GM19324 (cell line): ENCODE results near the gene SMARCD1.

ENCODE experiments used
- ATAC-seq: cut with Tn5 transposase; IDR thresholded peaks from one replicate; pipeline ENCODE4 v1.9.1; 2021; ENCODE audit warnings: mild to moderate bottlenecking, moderate library complexity; ENCODE audit not compliant: unreplicated experiment, low FRiP score

SMARCD1 gene

GRCh38 chr12:50056639-50056976, 28.5 kb upstream of the SMARCD1 start:
- no peak for ATAC-seq

- ATAC-seq = no peak
These were observed 27.9 kb upstream of the SMARCD1 start, which contains the start of gene ASIC1 for GRCh38 chr12:50057000-50057841. Gene ASIC1, plus strand, starts transcription at chr12:50057596. Its CDS starts 1,171 bp downstream, at chr12:50058767.

DNA sequence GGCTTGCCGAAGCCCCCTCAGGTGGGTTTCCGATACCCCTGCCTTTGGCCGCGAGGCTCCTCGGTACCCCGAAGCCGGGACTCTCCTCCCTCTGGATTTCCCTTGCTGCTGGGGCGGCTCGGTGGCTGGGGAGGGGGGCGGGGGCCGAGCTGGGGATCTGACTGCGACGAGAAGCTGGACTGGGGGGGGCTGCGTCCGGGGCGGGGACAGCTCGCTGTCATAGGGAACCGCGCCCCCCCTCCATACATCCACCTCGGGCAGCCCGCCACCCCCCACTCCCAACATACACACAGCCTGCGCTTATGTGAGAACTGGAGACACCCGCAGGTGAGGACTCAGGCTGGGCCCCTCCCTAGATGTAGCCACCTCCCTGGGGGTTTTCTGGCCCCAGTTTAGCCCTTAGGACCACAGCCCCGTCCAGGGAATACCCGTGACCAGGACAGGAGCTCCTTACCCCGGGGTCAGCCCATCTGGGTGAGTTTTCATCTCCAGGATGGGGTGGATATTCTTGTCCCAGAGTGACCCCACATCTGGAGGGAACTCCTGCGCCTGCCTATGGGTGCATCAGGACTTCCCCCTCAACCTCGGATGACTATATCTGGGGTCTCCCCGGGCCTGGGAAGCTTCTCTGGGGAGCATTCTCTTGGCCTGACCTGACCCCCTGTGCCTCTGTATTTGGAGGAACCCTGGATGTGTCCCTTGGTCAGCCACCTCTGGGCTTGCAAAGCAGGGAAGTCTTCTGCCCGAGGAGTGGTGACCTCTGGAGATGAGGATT, 27.1 kb upstream of the SMARCD1 start:
- no peak for ATAC-seq

DNA sequence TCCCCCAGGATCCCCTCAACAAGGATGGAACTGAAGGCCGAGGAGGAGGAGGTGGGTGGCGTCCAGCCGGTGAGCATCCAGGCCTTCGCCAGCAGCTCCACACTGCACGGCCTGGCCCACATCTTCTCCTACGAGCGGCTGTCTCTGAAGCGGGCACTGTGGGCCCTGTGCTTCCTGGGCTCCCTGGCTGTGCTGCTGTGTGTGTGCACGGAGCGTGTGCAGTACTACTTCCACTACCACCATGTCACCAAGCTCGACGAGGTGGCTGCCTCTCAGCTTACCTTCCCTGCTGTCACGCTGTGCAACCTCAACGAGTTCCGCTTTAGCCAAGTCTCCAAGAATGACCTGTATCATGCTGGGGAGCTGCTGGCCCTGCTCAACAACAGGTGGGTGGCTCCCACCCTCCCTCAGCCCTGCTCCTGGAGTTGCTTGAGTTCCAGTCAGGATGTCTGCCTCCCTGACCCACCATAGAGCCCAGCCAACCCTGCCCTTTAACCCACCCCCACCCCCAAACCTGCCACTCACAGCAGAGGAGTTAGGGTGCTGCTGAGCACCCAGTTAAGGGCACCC, 26.3 kb upstream of the SMARCD1 start:
- no peak for ATAC-seq

- ATAC-seq = no peak
These were observed 25.6 kb upstream of the SMARCD1 start for GRCh38 chr12:50059440-50060119.

DNA sequence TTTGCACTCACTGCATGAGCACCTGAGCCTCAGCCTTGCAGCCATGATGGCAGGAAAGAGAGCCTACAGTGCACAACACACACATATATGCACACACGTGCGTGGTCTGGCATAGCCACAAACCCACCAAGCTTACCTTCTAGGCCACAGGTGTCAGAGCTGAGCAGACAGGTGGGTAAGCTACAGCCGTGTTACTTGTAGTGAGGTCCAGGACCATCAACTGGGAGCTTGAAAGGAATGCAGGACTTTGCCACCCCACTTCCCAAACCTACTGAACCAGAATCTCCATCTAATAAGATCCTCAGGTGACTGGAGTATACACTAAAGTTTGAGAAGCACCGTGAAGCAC, 25.0 kb upstream of the SMARCD1 start:
- ATAC-seq = no peak

GRCh38 chr12:50061171-50061570, 24.0 kb upstream of the SMARCD1 start:
- ATAC-seq = no peak

- no peak for ATAC-seq
These were observed 23.0 kb upstream of the SMARCD1 start for GRCh38 chr12:50061946-50062686.

DNA sequence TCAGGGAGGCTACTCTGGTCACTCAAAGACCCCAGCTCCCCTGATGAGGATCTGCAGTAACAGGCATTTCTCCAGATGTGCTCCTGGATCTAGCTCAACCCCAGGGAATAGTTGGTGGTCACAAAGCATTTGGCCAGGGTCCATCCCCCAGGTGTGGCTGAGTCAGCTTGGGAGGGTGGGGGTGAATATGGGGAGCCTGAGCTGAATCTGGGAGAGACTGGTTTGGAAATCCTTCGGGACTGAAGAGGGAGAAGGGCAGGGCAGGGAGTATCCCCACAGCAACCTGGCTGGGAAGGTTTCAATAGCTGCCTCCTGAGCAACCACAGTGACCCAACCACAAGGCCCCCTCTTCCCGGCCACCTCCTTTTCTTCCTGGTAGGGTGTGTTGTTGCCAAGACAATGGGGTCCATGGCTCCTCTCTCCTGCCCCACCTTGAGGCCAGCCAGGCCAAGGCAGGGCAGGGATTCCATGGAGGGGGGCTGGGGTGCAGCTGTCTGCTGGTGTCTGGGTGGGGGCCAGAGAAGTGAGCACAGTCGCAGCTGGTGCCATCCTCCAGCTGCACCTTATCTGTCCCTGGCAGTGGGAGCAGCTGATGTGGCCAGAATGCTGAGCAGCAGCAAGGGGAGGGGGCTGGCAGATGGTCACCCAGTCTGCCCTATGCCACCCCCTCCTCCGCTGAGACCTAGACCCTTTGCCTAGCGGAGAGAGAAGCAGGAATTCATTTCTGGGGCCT, 22.2 kb upstream of the SMARCD1 start:
- no peak for ATAC-seq

DNA sequence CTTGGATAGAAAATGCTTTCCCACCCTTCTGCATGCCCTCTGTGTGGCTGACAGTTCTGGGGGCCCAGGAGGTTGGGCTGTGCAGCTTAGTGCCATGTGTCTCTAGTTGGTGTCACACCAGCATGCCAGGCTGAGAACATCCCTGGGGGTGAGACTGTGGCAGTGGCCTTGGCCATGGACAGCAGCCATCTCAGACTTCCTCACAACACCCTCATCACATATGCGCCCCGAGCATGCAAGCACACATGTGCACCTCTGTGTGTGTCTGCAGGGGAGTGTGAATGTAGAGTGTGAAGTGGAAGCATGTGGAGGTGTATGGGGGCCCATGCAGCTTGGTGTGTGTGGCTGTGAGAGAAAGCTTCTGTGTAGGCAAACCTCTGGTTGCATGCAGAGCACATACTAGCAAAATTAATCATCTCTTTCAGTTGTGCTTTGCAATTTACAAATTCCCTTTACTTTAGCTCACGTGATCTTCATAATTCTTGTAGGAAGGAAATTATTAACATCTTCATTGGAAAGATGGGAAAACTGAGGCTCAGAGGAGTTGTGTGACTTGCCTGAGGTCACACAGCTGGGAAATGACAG, 19.3 kb upstream of the SMARCD1 start:
- no peak for ATAC-seq

DNA sequence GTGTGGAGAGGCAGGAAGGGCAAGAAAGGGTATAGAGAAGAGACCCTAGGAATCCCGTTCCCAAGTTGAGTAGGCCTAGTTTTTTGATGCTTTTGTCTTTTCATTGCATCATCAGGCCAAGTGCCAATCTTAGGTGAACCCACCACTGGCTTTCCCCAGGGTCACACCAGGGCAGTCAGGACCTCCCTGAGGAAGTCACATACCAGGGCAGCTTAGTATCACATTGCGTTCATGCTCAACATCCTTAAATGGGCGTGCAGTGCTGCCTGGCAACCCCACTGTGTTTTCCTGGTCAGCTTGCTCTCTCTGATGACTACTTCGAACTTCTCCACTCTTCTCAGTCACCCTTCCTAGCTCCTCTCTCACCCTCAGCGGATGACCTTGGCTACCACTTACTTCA, 18.7 kb upstream of the SMARCD1 start:
- no peak for ATAC-seq

GRCh38 chr12:50069069-50069468, 16.1 kb upstream of the SMARCD1 start:
- ATAC-seq = no peak

DNA sequence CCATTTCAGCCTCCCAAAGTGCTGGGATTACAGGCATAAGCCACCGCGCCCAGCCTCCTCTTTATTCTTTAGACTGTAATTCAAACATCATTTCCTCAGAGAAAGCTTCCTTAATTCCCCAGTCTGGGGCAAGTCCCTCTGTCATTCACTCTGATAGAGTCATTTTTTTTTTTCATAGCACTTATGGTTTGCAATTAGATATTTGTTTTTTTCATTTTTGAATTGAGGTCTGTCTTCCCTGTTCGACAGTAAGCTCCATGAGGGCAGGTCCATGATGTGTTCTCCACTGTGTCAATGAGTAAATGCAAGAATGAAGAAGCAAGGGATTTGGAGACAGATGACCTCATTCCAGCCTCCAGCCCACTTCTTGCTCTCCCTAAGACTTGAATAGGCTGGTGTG, 15.6 kb upstream of the SMARCD1 start:
- no peak for ATAC-seq

DNA sequence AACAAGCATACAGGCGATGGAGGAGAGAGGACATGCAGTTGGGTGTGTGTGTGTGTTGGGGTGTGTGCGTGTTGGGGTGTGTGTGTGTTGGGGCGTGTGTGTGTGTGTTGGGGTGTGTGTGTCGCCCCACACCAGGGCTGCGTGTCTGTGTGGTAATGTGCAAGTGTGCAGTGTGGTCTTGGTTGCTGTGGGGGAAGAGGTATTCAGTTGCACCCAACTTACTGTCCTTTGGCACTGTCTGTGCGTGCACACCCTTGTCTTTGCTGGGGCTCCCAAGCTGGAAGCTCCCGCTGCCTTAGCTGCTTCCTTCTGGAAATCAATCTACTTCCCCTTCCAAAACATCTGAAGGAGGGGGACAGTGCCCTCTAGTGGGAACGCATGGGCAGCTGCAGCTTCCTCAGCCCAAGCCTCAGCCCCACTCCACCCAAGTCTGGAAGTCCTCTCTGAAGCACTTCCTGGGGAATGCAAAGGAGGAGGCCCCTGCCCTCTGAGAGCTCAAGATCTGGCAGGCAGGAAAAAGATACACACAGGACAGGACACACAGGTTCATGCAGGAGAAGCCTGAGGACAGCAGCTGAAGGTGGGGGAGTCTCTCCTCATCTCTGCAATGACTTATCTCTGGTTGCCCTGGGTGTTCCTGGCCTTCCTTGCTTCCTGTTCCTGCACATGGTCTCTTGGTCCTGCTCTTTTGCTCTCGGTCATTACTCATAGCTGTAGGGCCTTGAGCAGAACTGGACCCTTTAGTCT, 14.7 kb upstream of the SMARCD1 start:
- no peak for ATAC-seq

- ATAC-seq = no peak
These were observed 12.8 kb upstream of the SMARCD1 start for GRCh38 chr12:50072198-50072907.

GRCh38 chr12:50073206-50073605, 11.9 kb upstream of the SMARCD1 start:
- ATAC-seq = no peak

DNA sequence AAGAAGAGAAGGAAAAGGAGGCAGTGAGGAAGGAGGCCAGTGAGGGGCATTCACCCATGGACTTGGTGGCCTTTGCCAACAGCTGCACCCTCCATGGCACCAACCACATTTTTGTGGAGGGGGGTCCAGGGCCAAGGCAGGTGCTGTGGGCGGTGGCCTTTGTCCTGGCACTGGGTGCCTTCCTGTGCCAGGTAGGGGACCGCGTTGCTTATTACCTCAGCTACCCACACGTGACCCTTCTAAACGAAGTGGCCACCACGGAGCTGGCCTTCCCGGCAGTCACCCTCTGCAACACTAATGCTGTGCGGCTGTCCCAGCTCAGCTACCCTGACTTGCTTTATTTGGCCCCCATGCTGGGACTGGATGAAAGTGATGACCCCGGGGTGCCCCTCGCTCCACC, 11.4 kb upstream of the SMARCD1 start:
- no peak for ATAC-seq
